ENCODE results near the gene MMEL1. TPM values are rescaled to one million over a fixed set of nuclear protein-coding genes. Genes with fewer than 3 reads are reported as not detected.

MMEL1 gene
- total and polyA plus RNA-seq, 2 of the 13 experiments (the other 11 are each of a cell fraction or from before 2014, with no cell fraction given), result 0.48 TPM; not detected in 1

DNA sequence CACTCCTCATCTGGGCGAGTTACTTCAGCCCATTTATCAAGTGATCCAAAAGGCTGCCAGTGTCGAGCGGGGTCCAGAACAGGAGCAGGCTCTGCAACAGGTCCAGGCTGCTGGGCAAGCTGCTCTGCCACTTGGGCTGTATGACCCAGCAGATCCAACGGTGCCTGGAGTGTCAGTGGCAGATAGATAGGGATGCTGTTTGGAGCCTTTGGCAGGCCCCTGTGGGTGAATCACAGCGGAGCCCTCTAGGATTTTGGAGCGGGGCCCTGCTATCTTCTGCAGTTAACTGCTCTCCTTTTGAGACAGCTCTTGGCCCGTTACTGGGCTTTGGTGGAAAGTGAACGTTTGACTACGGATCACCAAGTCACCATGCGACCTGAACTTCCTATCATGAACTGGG is 7.5 kb downstream of the MMEL1 start:
- Histone ChIP-seq H3K4me2 (ENCODE audit: low read depth, low read length) (no peak overlapping the region), H4K20me1 (ENCODE audit: insufficient read depth, low read length) (0 out of 2 replicates have a peak, but pooled peaks cover 2% of the 10 kb centered on the region), H3K27me3 (ENCODE audit: control insufficient read depth in 1 of 2, insufficient read depth in 2 of 2, low read length in 2 of 2) (peaks cover 12 to 64% of the 10 kb centered on the region in 2 experiments), H2AFZ (ENCODE audit: low read length) (no peak overlapping the region), H3K79me2 (ENCODE audit: insufficient read depth, low read length) (no peaks in the 10 kb centered on the region), H3K9me3 (ENCODE audit: low read length) (no peaks in the 10 kb centered on the region), H3K4me3 (replicated peaks in 1 of 3; ENCODE audit: insufficient read depth in 1 of 3, low read depth in 2 of 3, low read length in 3 of 3) (no peak overlapping the region), H3K9ac (ENCODE audit: insufficient read depth, low read depth, low read length) (no peak overlapping the region), H3K27ac (ENCODE audit: extremely low read length, insufficient read depth, low read length) (no peak overlapping the region), H3K36me3 (replicated peaks in 1 of 2; ENCODE audit: control insufficient read depth in 1 of 2, insufficient read depth in 2 of 2, low read length in 2 of 2) (no peaks in the 10 kb centered on the region), H3K4me1 (ENCODE audit: insufficient read depth, low read length) (no peaks in the 10 kb centered on the region)
- 16% methylated on average over 7 of the region's 10 CpGs for WGBS (ENCODE audit: low lambda C conversion rate)
- no peak for ATAC-seq
- in situ Hi-C loops (cut with HindIII; ENCODE audit: extremely low pct_ligation_motif_present, low pct_unique_long_range_greater_than_20kb) (no loop called here), intact Hi-C loops (cut with micrococcal nuclease; ENCODE audit: unreplicated experiment) (no loop called here)
- BruUV-seq (replicated peaks), result no TSS peak
- FAIRE-seq, result no peak
- no peak for DNase-seq (ENCODE audit: low spot score)
- ChIA-PET POLR2A (no interaction called here), CTCF (ENCODE audit: low intra/inter-chr PET ratio, low total read pairs) (no interaction called here)
- TF ChIP-seq PPARG (CRISPR knock-in tag; conservative IDR thresholded peaks at IDR 0.05) (no peak), ZNF296 (CRISPR knock-in tag; conservative IDR thresholded peaks at IDR 0.05) (no peak), RFX1 (IDR thresholded peaks at IDR 0.05) (no peak), NAIF1 (CRISPR knock-in tag; IDR thresholded peaks at IDR 0.05; ENCODE audit: borderline replicate concordance) (no peak), TEAD3 (CRISPR knock-in tag; optimal IDR thresholded peaks at IDR 0.05; ENCODE audit: borderline replicate concordance) (no peak), ARNTL (CRISPR knock-in tag; IDR thresholded peaks at IDR 0.05) (no peak), CHD4 (IDR thresholded peaks at IDR 0.05; ENCODE audit: borderline replicate concordance, low read length) (no peak), PHB2 (IDR thresholded peaks at IDR 0.05; ENCODE audit: partially characterized antibody) (no peak), ZNF670 (CRISPR knock-in tag; IDR thresholded peaks at IDR 0.05; ENCODE audit: borderline replicate concordance) (no peak), ONECUT2 (CRISPR knock-in tag; IDR thresholded peaks at IDR 0.05) (no peak), STAT5B (CRISPR knock-in tag; IDR thresholded peaks at IDR 0.05) (no peak), ZNF326 (CRISPR knock-in tag; IDR thresholded peaks at IDR 0.05; ENCODE audit: borderline replicate concordance) (no peak), ZNF121 (CRISPR knock-in tag; IDR thresholded peaks at IDR 0.05) (no peak)
- TF ChIP-seq, protein P1, sequence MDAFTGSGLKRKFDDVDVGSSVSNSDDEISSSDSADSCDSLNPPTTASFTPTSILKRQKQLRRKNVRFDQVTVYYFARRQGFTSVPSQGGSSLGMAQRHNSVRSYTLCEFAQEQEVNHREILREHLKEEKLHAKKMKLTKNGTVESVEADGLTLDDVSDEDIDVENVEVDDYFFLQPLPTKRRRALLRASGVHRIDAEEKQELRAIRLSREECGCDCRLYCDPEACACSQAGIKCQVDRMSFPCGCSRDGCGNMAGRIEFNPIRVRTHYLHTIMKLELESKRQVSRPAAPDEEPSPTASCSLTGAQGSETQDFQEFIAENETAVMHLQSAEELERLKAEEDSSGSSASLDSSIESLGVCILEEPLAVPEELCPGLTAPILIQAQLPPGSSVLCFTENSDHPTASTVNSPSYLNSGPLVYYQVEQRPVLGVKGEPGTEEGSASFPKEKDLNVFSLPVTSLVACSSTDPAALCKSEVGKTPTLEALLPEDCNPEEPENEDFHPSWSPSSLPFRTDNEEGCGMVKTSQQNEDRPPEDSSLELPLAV (CRISPR knock-in tag; conservative IDR thresholded peaks at IDR 0.05; ENCODE audit: low read depth), result no peak
- TF ChIP-seq, protein P2, sequence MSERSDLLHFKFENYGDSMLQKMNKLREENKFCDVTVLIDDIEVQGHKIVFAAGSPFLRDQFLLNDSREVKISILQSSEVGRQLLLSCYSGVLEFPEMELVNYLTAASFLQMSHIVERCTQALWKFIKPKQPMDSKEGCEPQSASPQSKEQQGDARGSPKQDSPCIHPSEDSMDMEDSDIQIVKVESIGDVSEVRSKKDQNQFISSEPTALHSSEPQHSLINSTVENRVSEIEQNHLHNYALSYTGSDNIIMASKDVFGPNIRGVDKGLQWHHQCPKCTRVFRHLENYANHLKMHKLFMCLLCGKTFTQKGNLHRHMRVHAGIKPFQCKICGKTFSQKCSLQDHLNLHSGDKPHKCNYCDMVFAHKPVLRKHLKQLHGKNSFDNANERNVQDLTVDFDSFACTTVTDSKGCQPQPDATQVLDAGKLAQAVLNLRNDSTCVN (CRISPR knock-in tag; IDR thresholded peaks at IDR 0.05; ENCODE audit: borderline replicate concordance), result no peak
- TF ChIP-seq, protein P3, sequence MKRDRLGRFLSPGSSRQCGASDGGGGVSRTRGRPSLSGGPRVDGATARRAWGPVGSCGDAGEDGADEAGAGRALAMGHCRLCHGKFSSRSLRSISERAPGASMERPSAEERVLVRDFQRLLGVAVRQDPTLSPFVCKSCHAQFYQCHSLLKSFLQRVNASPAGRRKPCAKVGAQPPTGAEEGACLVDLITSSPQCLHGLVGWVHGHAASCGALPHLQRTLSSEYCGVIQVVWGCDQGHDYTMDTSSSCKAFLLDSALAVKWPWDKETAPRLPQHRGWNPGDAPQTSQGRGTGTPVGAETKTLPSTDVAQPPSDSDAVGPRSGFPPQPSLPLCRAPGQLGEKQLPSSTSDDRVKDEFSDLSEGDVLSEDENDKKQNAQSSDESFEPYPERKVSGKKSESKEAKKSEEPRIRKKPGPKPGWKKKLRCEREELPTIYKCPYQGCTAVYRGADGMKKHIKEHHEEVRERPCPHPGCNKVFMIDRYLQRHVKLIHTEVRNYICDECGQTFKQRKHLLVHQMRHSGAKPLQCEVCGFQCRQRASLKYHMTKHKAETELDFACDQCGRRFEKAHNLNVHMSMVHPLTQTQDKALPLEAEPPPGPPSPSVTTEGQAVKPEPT (CRISPR knock-in tag; IDR thresholded peaks at IDR 0.05; ENCODE audit: low read depth), result no peak
- TF ChIP-seq, protein P4, sequence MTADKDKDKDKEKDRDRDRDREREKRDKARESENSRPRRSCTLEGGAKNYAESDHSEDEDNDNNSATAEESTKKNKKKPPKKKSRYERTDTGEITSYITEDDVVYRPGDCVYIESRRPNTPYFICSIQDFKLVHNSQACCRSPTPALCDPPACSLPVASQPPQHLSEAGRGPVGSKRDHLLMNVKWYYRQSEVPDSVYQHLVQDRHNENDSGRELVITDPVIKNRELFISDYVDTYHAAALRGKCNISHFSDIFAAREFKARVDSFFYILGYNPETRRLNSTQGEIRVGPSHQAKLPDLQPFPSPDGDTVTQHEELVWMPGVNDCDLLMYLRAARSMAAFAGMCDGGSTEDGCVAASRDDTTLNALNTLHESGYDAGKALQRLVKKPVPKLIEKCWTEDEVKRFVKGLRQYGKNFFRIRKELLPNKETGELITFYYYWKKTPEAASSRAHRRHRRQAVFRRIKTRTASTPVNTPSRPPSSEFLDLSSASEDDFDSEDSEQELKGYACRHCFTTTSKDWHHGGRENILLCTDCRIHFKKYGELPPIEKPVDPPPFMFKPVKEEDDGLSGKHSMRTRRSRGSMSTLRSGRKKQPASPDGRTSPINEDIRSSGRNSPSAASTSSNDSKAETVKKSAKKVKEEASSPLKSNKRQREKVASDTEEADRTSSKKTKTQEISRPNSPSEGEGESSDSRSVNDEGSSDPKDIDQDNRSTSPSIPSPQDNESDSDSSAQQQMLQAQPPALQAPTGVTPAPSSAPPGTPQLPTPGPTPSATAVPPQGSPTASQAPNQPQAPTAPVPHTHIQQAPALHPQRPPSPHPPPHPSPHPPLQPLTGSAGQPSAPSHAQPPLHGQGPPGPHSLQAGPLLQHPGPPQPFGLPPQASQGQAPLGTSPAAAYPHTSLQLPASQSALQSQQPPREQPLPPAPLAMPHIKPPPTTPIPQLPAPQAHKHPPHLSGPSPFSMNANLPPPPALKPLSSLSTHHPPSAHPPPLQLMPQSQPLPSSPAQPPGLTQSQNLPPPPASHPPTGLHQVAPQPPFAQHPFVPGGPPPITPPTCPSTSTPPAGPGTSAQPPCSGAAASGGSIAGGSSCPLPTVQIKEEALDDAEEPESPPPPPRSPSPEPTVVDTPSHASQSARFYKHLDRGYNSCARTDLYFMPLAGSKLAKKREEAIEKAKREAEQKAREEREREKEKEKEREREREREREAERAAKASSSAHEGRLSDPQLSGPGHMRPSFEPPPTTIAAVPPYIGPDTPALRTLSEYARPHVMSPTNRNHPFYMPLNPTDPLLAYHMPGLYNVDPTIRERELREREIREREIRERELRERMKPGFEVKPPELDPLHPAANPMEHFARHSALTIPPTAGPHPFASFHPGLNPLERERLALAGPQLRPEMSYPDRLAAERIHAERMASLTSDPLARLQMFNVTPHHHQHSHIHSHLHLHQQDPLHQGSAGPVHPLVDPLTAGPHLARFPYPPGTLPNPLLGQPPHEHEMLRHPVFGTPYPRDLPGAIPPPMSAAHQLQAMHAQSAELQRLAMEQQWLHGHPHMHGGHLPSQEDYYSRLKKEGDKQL (CRISPR knock-in tag; IDR thresholded peaks at IDR 0.05; ENCODE audit: low read depth), result no peak

All from HepG2 (cell line).